ENCODE measurements around the gene LAMP2. TPM values are rescaled to one million over a fixed set of nuclear protein-coding genes. Genes with fewer than 3 reads are reported as not detected.

LAMP2 gene
- total RNA-seq, 1 experiment from 2014 or later, result 123 TPM

- DNase-seq, result no peak
- TF ChIP-seq CTCF (conservative IDR thresholded peaks at IDR 0.05) (no peak), EZH2 (IDR thresholded peaks at IDR 0.05; ENCODE audit: low read depth) (no peak)
- Histone ChIP-seq H3K4me3 (no peak overlapping the region), H3K27ac (no peak overlapping the region), H3K27me3 (ENCODE audit: insufficient read depth, low read depth) (no peaks in the 10 kb centered on the region), H2AFZ (no peak overlapping the region), H3K79me2 (ENCODE audit: low read depth) (peaks cover 53% of the 10 kb centered on the region), H3K36me3 (ENCODE audit: low read depth) (no peaks in the 10 kb centered on the region), H3K9me2 (ENCODE audit: insufficient read depth) (no peaks in the 10 kb centered on the region), H4K20me1 (ENCODE audit: insufficient read depth) (peaks cover 15% of the 10 kb centered on the region; the same call in 1 of the 2 replicates), H3K4me1 (replicated peaks; ENCODE audit: insufficient read depth) (no peaks in the 10 kb centered on the region), H3F3A (ENCODE audit: insufficient read depth, low read depth) (no peaks in the 10 kb centered on the region), H3K4me2 (no peak overlapping the region), H3K9me3 (ENCODE audit: insufficient read depth, low read depth) (no peaks in the 10 kb centered on the region)
- CTCF ChIA-PET, result no interaction called here
- no TSS peak for BruUV-seq (replicated peaks)
- POLR2A ChIA-PET (ENCODE audit: unreplicated experiment), result no interaction called here
- intact Hi-C loops (cut with micrococcal nuclease; ENCODE audit: unreplicated experiment), result no loop called here
Observed at GRCh38 chrX:120457766-120458180, 11.3 kb downstream of the LAMP2 start.

- no peak for DNase-seq
- TF ChIP-seq CTCF (conservative IDR thresholded peaks at IDR 0.05), result no peak
- TF ChIP-seq EZH2 (IDR thresholded peaks at IDR 0.05; ENCODE audit: low read depth), result no peak
- Histone ChIP-seq H3K9me2 (ENCODE audit: insufficient read depth) (no peaks in the 10 kb centered on the region), H3K27ac (no peak overlapping the region), H3K4me2 (no peak overlapping the region), H3K4me1 (replicated peaks; ENCODE audit: insufficient read depth) (no peaks in the 10 kb centered on the region), H3K4me3 (no peak overlapping the region), H3K36me3 (ENCODE audit: low read depth) (no peaks in the 10 kb centered on the region), H3K79me2 (ENCODE audit: low read depth) (peaks cover 45% of the 10 kb centered on the region), H4K20me1 (ENCODE audit: insufficient read depth) (peaks cover 15% of the 10 kb centered on the region; the same call in 1 of the 2 replicates), H3F3A (ENCODE audit: insufficient read depth, low read depth) (no peaks in the 10 kb centered on the region), H2AFZ (no peak overlapping the region), H3K9me3 (ENCODE audit: insufficient read depth, low read depth) (no peaks in the 10 kb centered on the region), H3K27me3 (ENCODE audit: insufficient read depth, low read depth) (no peaks in the 10 kb centered on the region)
- intact Hi-C loops (cut with micrococcal nuclease; ENCODE audit: unreplicated experiment), result no loop called here
- BruUV-seq (replicated peaks), result no TSS peak
- ChIA-PET CTCF (no interaction called here), POLR2A (ENCODE audit: unreplicated experiment) (no interaction called here)
Observed at GRCh38 chrX:120456973-120457372, 12.1 kb downstream of the LAMP2 start.

GRCh38 chrX:120453985-120454384 is 15.1 kb downstream of the LAMP2 start:
- Histone ChIP-seq H3K9me3 (ENCODE audit: insufficient read depth, low read depth) (no peaks in the 10 kb centered on the region), H3K9me2 (ENCODE audit: insufficient read depth) (no peaks in the 10 kb centered on the region), H4K20me1 (ENCODE audit: insufficient read depth) (peaks cover 10% of the 10 kb centered on the region), H3K4me2 (no peak overlapping the region), H3K27me3 (ENCODE audit: insufficient read depth, low read depth) (no peaks in the 10 kb centered on the region), H3K4me1 (replicated peaks; ENCODE audit: insufficient read depth) (no peaks in the 10 kb centered on the region), H2AFZ (no peak overlapping the region), H3F3A (ENCODE audit: insufficient read depth, low read depth) (no peaks in the 10 kb centered on the region), H3K79me2 (ENCODE audit: low read depth) (peaks cover 17% of the 10 kb centered on the region), H3K4me3 (no peak overlapping the region), H3K36me3 (ENCODE audit: low read depth) (peaks cover 9% of the 10 kb centered on the region), H3K27ac (no peak overlapping the region)
- BruUV-seq (replicated peaks), result no TSS peak
- no peak for DNase-seq
- intact Hi-C loops (cut with micrococcal nuclease; ENCODE audit: unreplicated experiment), result no loop called here
- ChIA-PET CTCF (no interaction called here), POLR2A (ENCODE audit: unreplicated experiment) (no interaction called here)
- no peak for TF ChIP-seq EZH2 (IDR thresholded peaks at IDR 0.05; ENCODE audit: low read depth)
- no peak for TF ChIP-seq CTCF (conservative IDR thresholded peaks at IDR 0.05)

All from PC-9 (cell line).